Heart left ventricle (tissue), 16 donors: Measurements from ENCODE around the gene PIGL. TPM values are rescaled to one million over a fixed set of nuclear protein-coding genes. Genes with fewer than 3 reads are reported as not detected.

Experiments used
- ATAC-seq, 4 donors: fragments of 200-7000 bp; cut with Tn5 transposase; one replicate each; pipeline ENCODE4 v1.9.1; 2020 to 2022; ENCODE audit warnings: moderate library complexity in 4 of 4, mild to moderate bottlenecking in 3 of 4, moderate number of reproducible peaks in 1 of 4
- DNase-seq, 5 donors: peaks; one replicate each; pipeline ENCODE4 v3.0.0-alpha.2; 2020
- H3K27ac ChIP-seq, 12 donors: fragments of 200-600 bp; sonication (generic) in 4 of 12; one replicate each; pipeline versions ENCODE4 v1.5.0 to v1.8.0; 2016 to 2022; ENCODE audit warnings: mild to moderate bottlenecking in 2 of 12
- H3K27me3 ChIP-seq, 9 donors: fragments of 200-600 bp; sonication (generic) in 2 of 9; one replicate each; pipeline versions ENCODE4 v1.5.1 to v1.8.0; 2016 to 2022; ENCODE audit warnings: mild to moderate bottlenecking in 3 of 9
- H3K36me3 ChIP-seq, 9 donors: fragments of 200-600 bp; sonication (generic) in 2 of 9; one replicate each; pipeline versions ENCODE4 v1.5.0 to v1.8.0; 2018 to 2022; ENCODE audit warnings: mild to moderate bottlenecking in 2 of 9
- H3K4me1 ChIP-seq, 12 donors: fragments of 200-600 bp; sonication (generic) in 4 of 12; one replicate each; pipeline versions ENCODE4 v1.5.0 to v1.8.0; 2016 to 2022; ENCODE audit warnings: mild to moderate bottlenecking in 3 of 12
- H3K4me3 ChIP-seq, 12 donors: fragments of 200-600 bp; sonication (generic) in 4 of 12; one replicate each; pipeline versions ENCODE4 v1.5.0 to v1.8.0; 2017 to 2022; ENCODE audit warnings: mild to moderate bottlenecking in 9 of 12, moderate library complexity in 4 of 12
- H3K9me3 ChIP-seq, 12 donors: fragments of 200-600 bp; sonication (generic) in 4 of 12; one replicate each; pipeline versions ENCODE4 v1.5.0 to v1.8.0; 2016 to 2022; ENCODE audit warnings: mild to moderate bottlenecking in 1 of 12
- CTCF ChIP-seq, 12 donors: fragments of 200-600 bp; sonication (generic) in 4 of 12; IDR thresholded peaks; one replicate each; pipeline versions ENCODE4 v1.5.0 to v1.8.0; 2018 to 2022; ENCODE audit warnings: antibody characterized with exemption in 12 of 12, mild to moderate bottlenecking in 5 of 12
- POLR2A ChIP-seq, 2 donors: fragments of 450-650 bp; IDR thresholded peaks; one replicate each; pipeline ENCODE4 v1.6.1; 2017; ENCODE audit warnings: antibody characterized with exemption in 2 of 2, mild to moderate bottlenecking in 2 of 2, moderate library complexity in 2 of 2
- WGBS, 4 donors: extraction: QIAGEN DNeasy Blood & Tissue Kit in 2 of 4; methylation state at CpG; one replicate each; pipeline versions ENCODE4 v1.1.5 to v1.1.7; 2013 to 2018; 5-methylcytosine and 5-hydroxymethylcytosine counted together
- intact Hi-C, 10 donors: fragments of 100-400 bp; cut with DNase I; formaldehyde crosslinking; loops; one replicate each; pipeline versions ENCODE4 v1.11.1 to v1.14.2; 2022
- polyA plus RNA-seq, 2 donors: library from polyadenylated mRNA; stranded (reverse); fragments of 200-250 nt; gene quantifications; one replicate each; pipeline ENCODE4 v1.2.3, GENCODE V29; 2013
- total RNA-seq, 9 donors: library from RNA; depleted of rRNA in 2 of 9; stranded (reverse); fragments of >200 nt in 2 of 9; fragmentation: NEBNext Ultra II Directional in 3 of 9; extraction: Animal tissue kit (Norgen Biotek cat#: 25700) in 3 of 9; gene quantifications; one replicate each; pipeline versions ENCODE4 v1.1.0 to v1.2.4, GENCODE V29; 2016 to 2023
- donor health status: ischemic (EF 13 %, LVEDD 7.1; RV severe dilation, severe dysfunction).
- donor health status: healthy with polysubstance abuse.
- donor health status: DM: no; HTN: yes; CAD: no.
- donor health status: DM: no; HTN: no; CAD: no.
- donor health status: ischemic (EF 25% LVEDD 6.9; RV normal size, moderate dysfunction).
- donor health status: ischemic (EF 25% LVEDD 5.7; RV mildly dilated, moderate dysfunction).
- donor health status: healthy.
- donor health status: DM: yes; HTN: yes; CAD: no.
- donor health status: ischemic (EF 35%, LVEDD 5.7; RV mildly dilated, moderate dysfunction).
- donor health status: nonischemic (EF 11% LVEDD 7.7; RV severe dilation, severe dysfunction).
- donor health status: DM: yes; HTN: yes; CAD: no.
- donor health status: PGD.
- donor health status: ischemic (EF 29% LVEDD 5.4; RV normal size, mild dysfunction).
- donor health status: nonischemic (EF 23%, LVEDD 6.1; RV moderate dilation, normal function).

Gene PIGL
- total and polyA plus RNA-seq, 11 donors: 4.5 to 20.2 (median 10.2) TPM

GRCh38 chr17:16283705-16284104 lies 66.7 kb downstream of the PIGL start:
- Histone ChIP-seq H3K9me3 (no peaks in the 10 kb centered on the region), H3K27me3 (no peaks in the 10 kb centered on the region), H3K27ac (no peak overlapping the region), H3K4me3 (no peak overlapping the region), H3K36me3 (no peaks in the 10 kb centered on the region), H3K4me1 (peaks cover 0 to 42% (median 22%) of the 10 kb centered on the region in 12 donors)
- DNase-seq (no peak), ATAC-seq (no peak)
- intact Hi-C loops: loop anchor here in 1 of 10 donors (5.0 kb wide), 1 partner anchor 66 kb away; the partner anchor contains the start of genes NCOR1 and PIGL
- no peak for TF ChIP-seq CTCF (IDR thresholded peaks at IDR 0.05)
- no peak for TF ChIP-seq POLR2A (IDR thresholded peaks at IDR 0.05)
- 89 to 93% (median 92%) methylated on average over 9 of the region's 9 CpGs for WGBS, 4 donors

GRCh38 chr17:16285646-16286008 lies 68.6 kb downstream of the PIGL start:
- ATAC-seq (no peak), DNase-seq (no peak)
- peak in 10 of 12 donors; percentile 11 to 58 (median 32) for TF ChIP-seq CTCF (IDR thresholded peaks at IDR 0.05)
- no peak for TF ChIP-seq POLR2A (IDR thresholded peaks at IDR 0.05)
- no peaks in the 10 kb centered on the region for H3K27me3 ChIP-seq
- peak overlapping the region; percentile 76 to 96 (median 86) for H3K27ac ChIP-seq
- peak overlapping the region in 8 of 12 donors; percentile 5 to 43 (median 34) for H3K4me3 ChIP-seq
- peaks cover 0 to 43% (median 22%) of the 10 kb centered on the region in 12 donors for H3K4me1 ChIP-seq
- intact Hi-C loops: no loop called here
- WGBS, 4 donors: 57 to 68% (median 61%) methylated on average over 6 of the region's 6 CpGs
- H3K9me3 ChIP-seq: no peaks in the 10 kb centered on the region
- no peaks in the 10 kb centered on the region for H3K36me3 ChIP-seq

GRCh38 chr17:16286009-16286946 lies 69.3 kb downstream of the PIGL start:
- DNase-seq: peak; percentile 78 to 89 (median 81)

More at GRCh38 chr17:16286009-16286946, 69.3 kb downstream of the PIGL start:
- Histone ChIP-seq H3K27me3 (no peaks in the 10 kb centered on the region), H3K4me1 (peaks cover 0 to 43% (median 22%) of the 10 kb centered on the region in 12 donors), H3K36me3 (no peaks in the 10 kb centered on the region), H3K4me3 (peak overlapping the region in 9 of 12 donors; percentile 5 to 43 (median 33)), H3K9me3 (no peaks in the 10 kb centered on the region), H3K27ac (peak overlapping the region; percentile 76 to 96 (median 86))
- intact Hi-C loops: no loop called here
- peak in 1 of 2 donors; percentile 22 for TF ChIP-seq POLR2A (IDR thresholded peaks at IDR 0.05)
- peak in 1 of 12 donors; percentile 17 for TF ChIP-seq CTCF (IDR thresholded peaks at IDR 0.05)
- ATAC-seq: peak; percentile 87 to 96 (median 96)
- WGBS, 4 donors: 30 to 39% (median 38%) methylated on average over 26 of the region's 26 CpGs
